Tibial nerve (tissue), 3 donors: Measurements from ENCODE around the gene COMMD7.

Experiments used
- CTCF ChIP-seq, 5 experiments: fragments of 200-600 bp in 3 of 5; fragments of 450-650 bp in 2 of 5; sonication (generic) in 3 of 5; IDR thresholded peaks; one replicate each; pipeline ENCODE4 v1.5.1; 2016 to 2019; ENCODE audit warnings: antibody characterized with exemption in 5 of 5, mild to moderate bottlenecking in 3 of 5, moderate library complexity in 2 of 5
- POLR2A ChIP-seq, 2 donors: fragments of 450-650 bp; IDR thresholded peaks; one replicate each; pipeline ENCODE4 v1.6.1; 2017; ENCODE audit warnings: antibody characterized with exemption in 2 of 2, mild to moderate bottlenecking in 2 of 2, moderate library complexity in 2 of 2

- no peak for TF ChIP-seq CTCF (IDR thresholded peaks at IDR 0.05)
- no peak for TF ChIP-seq POLR2A (IDR thresholded peaks at IDR 0.05)
Measured at GRCh38 chr20:32678948-32679347, 64.3 kb downstream of the COMMD7 start.
